OCI-M2 (cell line): ENCODE results near the gene PAK6.

Experiments
- DNase-seq: peaks from one replicate; lab custom pipeline; 2025; ENCODE audit not compliant: unreplicated experiment; lab: John Stamatoyannopoulos, UW

The PAK6 gene

DNA sequence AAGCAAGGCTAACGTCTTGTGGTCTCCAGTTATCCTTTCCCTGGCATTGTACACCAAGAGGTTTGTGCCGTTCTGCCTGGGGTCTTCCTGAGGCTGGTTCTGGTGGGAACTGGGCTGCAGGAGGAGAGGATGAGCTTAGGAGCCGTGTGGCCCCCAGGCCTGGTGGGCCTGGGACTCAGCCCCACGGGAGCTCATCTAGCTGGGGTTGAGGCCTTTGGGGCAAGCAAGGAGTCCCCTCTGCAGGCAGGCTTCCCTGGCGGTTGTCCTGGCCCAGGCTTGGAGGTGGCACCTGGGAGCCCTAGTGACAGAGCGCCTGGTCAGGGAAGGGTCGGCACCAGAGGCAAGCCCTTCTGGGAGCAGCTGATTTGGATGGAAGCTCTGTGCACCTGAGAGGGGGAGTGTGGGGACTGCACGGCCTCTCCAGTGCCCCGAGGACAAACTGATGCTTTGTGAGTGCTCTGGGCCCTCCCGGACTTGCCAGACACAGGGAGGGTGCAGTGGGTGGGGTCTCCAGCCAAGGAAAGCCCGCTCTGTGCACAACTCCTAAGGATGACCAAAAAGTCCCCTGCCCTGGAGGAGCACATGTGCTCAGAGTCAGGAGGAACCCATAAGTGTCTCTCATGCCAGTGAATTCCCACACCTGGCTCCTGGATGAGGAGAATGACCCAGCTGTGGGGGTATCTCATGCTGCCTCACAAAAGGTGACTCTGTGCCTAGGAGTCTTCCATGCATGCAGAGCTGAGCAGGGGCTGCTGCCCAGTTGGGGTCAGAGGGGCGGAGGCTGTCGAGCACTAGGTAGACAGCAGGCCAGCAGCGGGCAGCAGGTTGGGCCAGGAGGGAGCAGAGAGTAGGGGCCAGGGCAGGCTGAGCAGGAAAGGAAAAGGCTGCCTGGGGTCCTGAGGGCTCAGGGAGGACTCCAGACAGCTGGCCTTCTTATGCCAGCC lies 2.7 kb downstream of the PAK6 start:
- no peak for DNase-seq

DNA sequence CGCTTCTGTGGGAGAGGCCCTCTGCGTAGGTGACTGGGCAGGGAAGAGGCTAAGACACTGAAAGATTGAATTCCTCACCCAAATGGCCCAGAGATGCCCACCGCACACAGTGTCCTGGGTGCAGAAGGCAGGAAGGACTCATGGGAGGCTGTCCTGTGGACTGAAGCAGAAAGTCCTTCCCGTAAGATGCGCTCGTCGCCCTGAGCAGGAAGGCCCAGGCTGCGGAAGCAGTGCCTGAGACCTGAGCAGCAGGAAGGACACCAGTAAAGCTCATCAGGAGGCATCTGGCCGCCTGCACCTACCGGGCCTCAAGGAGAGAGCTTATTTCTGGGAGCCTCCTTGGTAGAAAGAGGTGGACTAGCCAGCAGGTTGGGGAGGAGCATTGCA lies 3.3 kb downstream of the PAK6 start:
- DNase-seq = no peak

DNA sequence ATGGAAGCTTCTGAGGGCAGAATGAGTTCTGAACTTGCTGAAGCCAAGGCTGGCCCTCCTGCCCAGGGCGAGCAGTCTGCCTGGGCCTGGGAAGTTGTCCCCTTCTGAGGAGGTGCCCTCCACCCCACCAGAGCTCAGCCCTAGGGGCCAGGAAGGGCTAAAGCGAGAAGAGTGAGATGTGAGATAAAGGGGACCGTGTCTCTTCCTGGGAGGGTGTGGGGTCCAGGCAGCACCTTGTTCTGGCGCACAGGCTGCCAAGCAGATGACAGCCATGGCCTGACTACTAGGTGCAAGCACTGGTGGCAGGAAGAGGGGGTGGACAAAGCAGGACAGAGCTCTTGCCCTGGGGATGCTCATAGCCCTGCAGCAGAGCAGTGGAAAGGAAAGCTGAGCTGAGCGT lies 3.7 kb downstream of the PAK6 start:
- DNase-seq = no peak

DNA sequence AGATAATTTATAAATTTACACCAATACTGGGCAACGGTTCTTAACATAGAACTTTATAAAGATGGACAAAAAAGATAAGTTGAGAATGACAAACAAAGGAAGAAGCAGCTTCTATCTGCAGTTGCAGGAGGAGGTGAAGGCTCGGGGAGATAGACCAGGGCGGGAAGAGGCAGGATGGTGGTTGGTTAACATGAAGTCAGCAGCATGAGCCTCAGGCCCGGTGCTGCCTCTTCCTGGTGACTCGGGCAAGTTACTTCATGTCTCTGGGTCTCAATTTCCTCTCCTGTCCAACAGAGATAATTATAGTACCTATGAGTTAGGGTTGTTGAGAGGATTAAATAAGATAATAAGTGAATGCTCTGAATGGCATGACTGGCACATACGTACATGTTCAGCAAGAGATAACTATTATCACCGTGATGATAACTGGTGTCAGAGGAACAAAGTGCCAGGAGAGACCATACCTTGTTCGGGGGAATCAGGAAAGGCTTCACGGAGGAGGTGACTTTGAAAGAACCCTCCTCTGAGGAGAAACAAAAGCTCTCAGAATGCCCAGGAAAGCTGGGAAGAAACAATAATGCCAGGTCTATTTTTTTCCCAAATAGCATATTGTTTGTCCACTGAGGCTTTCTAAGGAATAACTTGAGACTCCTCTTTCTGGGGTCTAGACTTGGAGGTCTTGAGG lies 4.4 kb downstream of the PAK6 start:
- DNase-seq = no peak

DNA sequence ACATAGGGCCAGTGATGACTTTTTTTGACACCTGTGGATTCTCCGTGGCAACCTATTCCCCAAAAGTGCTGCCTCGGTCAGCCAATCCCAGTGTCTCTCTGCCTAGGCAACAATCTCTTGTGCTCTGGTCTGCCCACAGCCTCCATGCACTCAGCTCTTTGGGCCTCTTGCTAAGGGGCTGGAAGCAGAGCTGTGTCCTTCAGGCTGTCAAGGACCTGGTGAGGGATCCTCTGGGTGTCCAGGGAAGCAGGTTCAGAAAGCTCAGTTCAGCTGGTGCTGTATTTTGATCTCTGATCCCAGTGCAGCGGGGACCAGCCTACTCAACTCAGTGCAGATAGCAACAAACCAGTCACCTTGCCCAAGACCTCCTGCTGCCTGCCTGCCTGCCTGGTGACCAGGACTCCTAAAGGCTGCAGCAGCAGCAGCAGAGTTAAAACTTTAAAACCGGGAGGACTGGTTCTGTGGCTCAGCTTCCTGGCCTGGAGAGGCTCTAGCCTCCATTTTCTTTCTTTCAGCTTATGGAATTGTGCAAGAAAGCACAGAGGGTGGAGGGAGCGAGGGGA lies 6.2 kb downstream of the PAK6 start:
- no peak for DNase-seq

DNA sequence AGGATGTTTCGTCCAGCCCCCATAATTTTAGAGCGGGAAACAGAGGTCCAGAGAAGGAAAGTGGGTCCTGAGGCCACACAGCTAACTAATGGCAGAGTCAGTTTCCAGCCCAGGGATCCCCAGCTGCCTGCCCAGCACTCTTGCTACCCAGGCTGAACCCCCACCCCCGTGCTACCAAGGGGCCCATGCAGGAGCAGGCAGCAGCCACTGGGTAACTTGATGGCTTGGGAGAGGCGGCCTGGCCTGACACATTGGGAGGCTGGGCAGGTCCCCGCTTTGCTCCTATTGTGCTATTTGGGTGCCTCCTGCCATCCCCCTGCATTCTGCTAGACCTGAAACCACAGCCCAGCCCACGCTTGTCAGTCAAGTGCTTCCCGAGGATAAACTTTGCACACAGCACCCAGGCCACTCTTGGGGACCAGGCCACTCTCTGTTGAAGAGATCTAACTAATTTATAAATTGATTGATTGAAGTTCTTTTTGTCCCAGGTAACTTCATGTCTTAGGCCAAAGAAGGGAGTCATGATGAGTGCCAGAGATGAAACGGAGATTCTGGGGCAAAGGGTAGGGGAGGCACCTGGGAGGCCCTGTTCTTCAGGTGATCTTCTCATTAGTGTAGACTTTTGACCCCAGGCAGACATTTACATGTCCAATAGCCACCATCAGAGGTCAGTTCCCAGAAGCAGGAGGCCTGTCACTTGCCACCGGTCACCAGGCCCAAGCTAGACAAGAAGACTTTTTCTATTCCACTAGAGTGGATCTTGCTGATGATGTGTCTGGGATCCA lies 7.0 kb downstream of the PAK6 start:
- no peak for DNase-seq

DNA sequence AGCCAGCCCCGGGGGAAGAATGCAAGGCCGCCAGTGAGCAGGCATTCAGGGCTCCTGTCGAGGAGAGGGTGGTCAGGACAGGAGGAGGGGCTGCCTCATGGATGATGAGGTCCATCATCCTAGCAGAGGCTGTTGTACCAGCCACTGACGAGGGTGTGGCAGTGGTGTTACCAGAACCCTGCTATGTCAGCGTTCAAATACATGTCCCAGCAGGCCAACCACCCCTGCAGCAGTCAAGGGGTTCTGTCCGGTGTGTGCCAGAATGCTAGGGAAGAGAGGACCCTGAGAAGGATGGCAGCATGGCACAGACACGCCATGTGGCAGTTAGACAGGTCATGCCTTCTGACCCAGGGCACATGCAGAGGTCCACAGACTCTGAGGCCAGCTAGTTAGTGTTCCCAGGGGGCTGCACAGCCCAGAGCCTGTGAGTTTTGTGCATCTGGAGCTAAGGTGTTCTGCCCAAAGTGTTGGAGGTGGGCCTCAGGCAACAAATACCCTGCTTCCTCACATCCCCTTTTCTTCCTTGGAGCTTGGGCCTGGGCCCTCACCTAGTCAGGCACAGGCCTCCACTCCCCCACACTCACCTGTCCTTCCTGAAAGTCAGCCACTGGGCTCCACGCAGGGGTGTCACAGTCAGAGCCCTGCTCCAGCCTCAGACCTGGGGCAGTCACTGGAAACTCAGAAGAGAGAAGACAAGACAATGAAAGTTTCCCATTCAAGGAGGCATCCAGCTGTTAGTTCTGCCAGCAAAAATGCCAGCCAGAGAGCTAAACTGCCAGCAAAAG lies 7.8 kb downstream of the PAK6 start:
- no peak for DNase-seq

DNA sequence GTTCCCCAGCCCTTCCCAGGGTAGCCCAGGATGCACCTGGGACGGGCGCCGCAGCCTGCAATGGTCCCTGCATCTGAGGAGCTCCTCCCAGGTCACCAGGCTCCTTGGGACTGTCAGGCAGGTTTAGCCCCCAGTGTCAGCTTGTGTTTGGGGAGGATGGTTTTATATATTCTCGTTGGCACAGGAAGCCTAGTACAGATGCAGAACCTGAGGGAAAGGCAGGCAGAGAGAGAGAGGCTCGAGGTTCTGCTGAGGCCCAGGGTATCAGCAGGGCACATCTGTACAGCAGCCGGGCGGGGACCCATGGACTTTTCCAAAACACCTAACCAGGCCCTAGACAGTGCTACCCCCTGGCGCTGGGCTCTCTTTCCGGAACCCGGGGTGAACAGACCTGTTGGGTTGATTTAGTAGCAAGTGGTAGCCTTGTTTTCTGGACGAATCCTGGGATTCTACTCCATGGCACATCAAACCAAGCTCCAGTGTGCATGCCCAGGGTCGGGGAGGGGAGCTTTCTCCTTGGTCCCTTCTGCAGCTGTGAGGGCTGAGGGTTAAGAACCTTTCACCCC lies 8.6 kb downstream of the PAK6 start:
- DNase-seq = no peak

DNA sequence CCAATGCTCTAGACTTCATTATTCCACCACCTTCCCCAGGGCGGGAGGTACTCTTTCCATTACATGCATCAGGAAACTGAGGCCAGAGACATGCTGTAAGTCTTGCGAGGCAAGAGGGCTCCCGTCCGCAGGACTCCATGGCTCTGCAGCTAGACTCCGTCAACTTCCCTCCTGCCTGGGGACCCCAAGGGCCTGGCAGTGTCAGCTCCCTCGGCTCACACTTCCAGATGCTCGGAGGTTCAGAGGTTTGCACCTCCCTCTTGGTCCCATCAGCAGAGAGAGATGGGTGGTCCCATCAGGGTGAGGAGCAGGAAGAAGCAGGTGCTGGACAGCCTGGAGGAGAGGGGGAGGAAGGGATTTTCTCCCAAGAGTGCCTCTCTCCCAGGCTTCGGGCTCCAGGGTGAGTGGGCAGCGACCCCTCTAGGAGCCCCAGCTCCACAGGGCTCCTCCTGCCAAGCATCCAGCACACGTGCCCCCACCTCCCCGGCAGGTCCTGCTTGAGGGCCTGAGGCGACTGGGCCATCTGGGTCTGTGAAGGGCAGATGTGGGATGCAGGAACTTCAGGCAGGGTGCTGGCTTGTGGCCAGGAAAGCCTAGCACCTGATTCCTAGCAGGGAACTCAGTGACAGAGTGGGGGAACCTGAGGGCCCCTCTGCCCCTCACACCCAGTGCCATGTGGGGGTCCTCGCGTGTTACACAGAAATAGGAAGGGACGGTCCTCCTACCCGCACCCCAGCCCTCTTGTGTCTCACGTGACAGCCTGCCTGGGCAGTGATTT lies 9.3 kb downstream of the PAK6 start:
- DNase-seq = no peak

DNA sequence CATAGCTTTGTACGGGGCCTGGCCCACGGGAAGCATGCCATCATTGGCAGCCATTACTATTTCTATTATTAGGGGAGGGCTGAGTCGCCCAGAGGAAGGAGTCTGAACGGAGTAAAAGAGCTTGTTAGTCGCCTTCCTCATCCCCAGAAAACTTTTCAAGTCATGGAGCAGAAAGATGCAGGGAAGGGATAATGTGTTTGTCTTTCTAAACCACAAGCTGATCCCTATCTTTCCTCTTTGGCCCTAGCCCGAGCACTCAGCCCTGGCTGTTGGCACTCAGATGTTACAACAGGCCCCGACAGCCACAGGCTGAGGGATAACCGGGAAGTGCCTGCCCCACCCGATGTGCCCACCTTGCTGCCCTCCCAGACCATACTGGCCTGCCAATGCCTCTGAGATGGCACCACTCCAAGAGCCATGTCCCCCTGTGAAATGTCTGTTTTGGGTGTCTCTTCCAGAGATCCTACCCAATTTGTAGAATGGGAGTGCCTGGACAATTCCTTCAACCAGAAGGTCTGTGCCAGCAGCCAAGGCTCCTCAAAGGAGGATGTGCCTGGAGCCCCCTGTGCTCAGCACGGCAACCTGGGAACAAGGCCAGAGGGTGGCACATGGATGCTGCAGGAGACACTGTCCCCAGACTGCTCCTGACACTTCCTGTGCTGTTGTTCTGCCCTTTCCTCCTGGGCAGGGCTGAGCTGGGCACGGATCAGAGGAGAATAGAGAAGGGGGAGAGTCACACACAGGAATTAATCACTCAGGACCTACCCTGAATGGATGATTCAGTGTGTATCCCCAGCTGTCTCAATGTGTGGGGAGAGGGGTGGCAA lies 10.8 kb downstream of the PAK6 start:
- DNase-seq = no peak

DNA sequence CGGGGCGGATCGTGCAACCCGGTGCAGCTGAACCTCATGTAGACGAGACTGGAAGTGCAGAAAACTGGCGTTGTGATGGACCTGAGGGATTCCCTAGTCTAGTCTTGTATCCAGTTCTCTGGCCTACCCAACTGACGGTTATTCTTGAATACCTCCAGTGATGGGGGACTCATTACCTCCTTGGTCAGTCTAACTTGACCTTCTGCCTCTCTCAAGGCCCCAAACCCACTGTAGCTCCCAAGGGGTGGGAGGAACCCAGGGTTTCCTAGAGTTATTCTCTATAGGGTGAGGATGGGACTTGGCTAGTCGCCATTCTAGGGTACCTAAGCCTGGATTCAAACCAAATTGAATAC lies 11.4 kb downstream of the PAK6 start:
- no peak for DNase-seq

DNA sequence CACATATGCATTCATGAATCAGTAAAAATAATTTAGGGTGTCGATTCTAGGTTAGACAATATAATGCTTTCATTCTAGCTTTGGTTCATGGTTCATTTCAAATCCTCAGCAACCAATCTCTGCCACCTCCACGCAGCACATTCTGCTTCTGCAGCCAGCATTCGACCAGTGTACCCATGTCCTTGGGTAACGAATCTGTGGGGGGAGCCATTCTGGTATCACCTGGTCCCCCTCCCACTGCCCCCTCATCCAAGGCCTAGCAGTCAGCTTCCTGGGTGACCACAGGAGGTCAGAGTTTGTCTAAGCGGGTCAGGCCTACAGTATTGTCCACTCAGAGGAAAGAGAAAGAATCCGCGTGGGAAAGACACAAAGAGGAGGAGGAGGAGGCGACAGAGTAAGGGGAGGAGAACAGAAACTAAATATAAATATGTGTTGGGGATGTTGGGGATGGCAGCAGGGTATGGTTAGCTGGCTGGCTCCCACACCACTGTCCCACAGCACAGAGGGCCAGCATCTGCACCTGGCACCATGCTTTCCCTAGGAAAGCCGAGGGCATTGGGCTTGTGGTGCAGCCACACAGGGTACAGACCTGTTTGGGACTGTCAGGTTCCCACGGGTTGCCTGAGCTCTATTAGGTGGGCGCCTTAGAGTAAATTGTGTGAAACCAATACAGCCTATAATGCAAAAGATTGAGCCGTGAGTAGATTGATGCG lies 12.1 kb downstream of the PAK6 start:
- DNase-seq = no peak

DNA sequence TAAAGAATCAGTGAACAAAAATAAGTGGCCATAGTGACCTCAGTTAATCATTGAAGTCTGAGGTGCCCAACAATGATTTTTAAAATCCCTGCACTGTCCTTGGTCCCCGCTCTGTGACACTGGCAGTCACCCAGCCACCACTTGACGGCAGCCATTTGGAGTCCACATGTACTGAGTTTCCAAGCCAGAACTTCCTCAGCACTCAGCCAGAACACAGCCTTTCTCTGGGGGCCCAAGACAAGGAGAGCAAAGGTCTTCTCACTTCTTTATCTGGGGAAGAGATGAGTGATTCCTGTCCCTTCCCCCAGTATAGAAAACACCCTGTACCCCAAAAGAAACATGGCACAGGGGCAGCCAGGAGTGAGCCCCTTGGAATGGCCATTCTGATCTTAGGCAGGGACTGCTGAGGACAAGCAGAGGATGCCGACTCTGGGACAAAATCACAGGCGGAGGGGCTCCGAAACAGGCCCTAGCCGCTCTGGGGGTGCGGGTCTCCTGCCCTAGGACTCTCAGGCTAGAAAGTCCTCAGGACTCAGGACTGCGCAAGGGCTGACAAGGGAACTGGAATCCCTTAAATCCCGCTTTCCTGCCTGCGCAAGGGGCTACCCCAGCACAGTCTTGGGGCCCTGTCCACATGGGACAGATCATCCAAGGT lies 12.8 kb downstream of the PAK6 start:
- no peak for DNase-seq

DNA sequence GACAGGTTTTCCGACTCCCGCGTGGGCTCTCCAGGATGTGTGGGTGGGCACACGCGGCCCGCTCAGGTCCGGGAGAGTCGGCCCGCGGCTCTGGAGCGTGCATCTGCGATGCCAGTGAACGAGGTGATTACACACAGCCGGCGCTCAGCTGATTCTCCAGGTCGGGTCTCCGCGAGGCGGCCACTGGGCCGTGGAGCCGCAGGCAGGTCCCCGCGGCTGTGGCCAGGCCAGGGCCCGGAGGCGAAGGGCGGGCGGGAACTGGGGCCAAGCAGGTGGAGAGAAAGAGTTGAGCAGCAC lies 13.2 kb downstream of the PAK6 start:
- no peak for DNase-seq

DNA sequence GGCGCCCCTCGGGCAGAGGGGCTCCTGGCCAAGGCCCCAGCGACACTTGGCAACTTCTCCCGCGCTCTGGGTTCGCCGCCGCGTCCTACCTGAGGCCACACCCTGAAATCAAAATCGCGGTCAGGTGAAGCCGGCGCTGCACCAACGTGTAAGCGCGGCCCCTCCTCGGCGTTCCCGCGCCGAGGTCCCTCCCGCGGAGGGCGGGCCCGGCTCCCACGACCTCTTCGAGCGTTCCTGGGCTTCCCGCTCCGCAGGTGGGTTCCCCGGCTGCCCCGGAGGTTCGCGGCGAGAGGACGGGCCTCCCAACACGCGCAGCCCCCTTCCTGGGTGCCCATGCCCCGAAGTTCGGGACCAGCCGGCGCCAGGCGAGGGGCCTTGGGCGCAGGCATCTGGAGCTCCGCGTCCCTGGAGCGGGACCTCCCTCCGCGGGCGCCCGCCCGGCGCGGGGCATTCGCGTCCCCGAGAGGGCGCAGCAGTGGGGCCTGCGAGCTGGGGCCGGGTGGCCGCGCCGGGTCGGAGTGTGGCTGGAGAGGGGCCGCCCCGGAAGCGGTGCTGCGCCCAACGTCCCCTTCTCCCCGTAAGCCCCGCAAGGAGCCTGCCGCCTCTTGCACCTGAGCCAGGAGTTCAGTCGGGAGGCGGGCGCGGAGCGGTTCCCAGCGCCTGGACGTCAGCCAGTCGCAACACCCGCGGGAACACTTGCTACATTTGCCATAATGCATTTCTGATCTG lies 13.7 kb downstream of the PAK6 start:
- no peak for DNase-seq

DNA sequence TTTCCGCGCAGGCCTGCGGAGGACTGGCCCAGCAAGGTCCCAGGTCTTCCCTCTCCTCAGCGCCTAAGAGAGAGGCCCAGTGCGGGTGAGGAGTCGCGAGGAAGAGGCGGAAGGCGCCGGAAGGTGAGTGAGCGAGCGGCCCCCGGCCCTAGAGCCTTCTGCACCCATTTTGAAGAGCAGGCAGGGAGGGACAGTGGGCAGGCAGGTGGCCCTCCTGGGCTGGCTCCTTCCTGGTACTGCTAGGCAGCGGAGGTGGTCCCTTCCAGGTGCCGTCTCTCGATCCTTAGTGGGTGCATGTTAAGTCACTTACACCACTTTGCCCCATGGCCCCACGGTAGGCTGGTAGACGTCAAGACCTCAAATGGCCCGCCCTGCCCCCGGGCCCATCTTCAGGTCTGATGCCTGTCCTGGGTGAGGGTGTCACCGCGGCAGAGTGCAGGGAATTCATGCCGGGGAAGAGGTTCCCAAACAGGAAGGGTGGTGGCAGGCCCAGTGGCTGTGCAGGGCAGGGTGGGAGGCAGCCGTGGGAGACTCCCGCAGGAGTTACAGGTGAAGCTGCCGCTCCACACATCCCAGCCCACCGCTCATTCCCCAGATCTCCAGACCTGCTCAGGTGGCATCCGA lies 14.4 kb downstream of the PAK6 start:
- no peak for DNase-seq

DNA sequence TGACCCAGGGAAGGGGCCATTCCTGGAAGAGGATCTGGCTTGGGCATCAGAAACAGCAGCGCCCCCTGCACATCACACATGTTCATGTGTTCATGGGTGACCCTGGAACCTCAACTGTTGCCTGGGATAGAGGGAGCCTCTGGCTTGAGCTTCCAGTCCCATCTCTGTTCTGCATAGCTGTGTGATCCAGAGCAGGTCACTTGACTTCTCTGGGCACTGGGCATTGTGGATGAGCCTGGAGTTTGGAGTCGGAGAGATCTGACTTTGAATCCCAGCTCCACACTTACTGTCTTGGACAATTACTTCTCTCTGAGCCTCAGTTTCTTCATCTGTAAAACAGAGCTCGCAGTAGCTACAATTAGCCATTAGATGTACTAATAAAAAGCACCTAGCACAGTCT lies 15.6 kb downstream of the PAK6 start:
- DNase-seq = no peak
